ENCODE results near the gene MATN3.

DNA sequence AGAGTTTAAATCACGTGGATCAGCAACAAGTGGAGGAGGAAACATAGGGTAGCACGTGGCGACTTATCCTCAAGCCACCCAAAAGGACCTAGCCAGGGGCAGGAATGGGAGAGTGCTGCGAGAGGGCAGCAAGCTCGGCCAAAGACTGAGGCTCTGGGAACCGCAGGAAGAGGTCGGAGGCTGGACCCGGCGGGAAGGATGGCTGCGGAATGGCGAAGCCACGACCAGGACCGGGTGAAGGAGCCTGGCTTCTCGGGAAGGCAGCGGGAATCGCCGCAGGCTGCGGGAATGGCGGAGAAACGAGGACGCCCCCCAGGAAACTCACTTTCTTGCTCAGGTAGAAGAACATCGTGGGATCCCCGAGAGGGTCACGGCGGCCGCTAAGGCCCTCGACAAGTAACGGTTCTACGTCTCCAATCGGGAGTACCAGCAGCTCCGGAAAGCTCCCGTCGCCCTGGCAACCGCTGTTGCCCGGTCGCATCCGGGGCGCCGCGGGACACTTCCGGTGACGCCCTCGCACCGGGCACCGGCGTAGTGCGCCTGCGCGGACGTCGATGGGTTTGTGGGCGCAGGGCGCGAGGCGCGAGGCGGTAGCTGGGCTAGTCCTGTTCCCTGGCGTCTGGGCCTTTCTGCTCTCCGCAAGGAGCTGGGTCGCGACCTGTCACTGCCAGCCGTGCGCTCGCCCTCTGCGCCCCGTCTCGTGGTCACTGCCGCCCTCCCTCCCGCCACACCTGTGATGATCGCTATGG lies 22.6 kb downstream of the MATN3 start, which contains the start of gene WDR35:
- TF ChIP-seq, protein P1, sequence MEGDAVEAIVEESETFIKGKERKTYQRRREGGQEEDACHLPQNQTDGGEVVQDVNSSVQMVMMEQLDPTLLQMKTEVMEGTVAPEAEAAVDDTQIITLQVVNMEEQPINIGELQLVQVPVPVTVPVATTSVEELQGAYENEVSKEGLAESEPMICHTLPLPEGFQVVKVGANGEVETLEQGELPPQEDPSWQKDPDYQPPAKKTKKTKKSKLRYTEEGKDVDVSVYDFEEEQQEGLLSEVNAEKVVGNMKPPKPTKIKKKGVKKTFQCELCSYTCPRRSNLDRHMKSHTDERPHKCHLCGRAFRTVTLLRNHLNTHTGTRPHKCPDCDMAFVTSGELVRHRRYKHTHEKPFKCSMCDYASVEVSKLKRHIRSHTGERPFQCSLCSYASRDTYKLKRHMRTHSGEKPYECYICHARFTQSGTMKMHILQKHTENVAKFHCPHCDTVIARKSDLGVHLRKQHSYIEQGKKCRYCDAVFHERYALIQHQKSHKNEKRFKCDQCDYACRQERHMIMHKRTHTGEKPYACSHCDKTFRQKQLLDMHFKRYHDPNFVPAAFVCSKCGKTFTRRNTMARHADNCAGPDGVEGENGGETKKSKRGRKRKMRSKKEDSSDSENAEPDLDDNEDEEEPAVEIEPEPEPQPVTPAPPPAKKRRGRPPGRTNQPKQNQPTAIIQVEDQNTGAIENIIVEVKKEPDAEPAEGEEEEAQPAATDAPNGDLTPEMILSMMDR (IDR thresholded peaks at IDR 0.05), result no peak
- no peak for TF ChIP-seq POLR2A (IDR thresholded peaks at IDR 0.05)
